Measurements from ENCODE around the gene RAD1.

Gene RAD1

GRCh38 chr5:34899066-34899465, 16.2 kb downstream of the RAD1 start:
- ATAC-seq: no peak
- TF ChIP-seq TSHZ2 (CRISPR knock-in tag; IDR thresholded peaks at IDR 0.05) (no peak), TOX (CRISPR knock-in tag; IDR thresholded peaks at IDR 0.05; ENCODE audit: borderline replicate concordance) (no peak), ZFP30 (CRISPR knock-in tag; IDR thresholded peaks at IDR 0.05) (no peak), PPARA (CRISPR knock-in tag; IDR thresholded peaks at IDR 0.05; ENCODE audit: borderline replicate concordance) (no peak), ZC3H10 (CRISPR knock-in tag; IDR thresholded peaks at IDR 0.05) (no peak), POU6F1 (CRISPR knock-in tag; IDR thresholded peaks at IDR 0.05; ENCODE audit: borderline replicate concordance, low read depth) (no peak), ZFP3 (CRISPR knock-in tag; IDR thresholded peaks at IDR 0.05) (no peak), GLIS3 (CRISPR knock-in tag; IDR thresholded peaks at IDR 0.05) (no peak), CREB5 (CRISPR knock-in tag; IDR thresholded peaks at IDR 0.05; ENCODE audit: low read depth) (no peak), ISL1 (CRISPR knock-in tag; IDR thresholded peaks at IDR 0.05) (no peak), ESRRG (CRISPR knock-in tag; IDR thresholded peaks at IDR 0.05) (no peak), ZNF565 (CRISPR knock-in tag; conservative IDR thresholded peaks at IDR 0.05; ENCODE audit: low read depth) (no peak), SNAI2 (CRISPR knock-in tag; IDR thresholded peaks at IDR 0.05) (no peak), ZNF8 (CRISPR knock-in tag; IDR thresholded peaks at IDR 0.05) (no peak)

GRCh38 chr5:34898258-34898895, 16.9 kb downstream of the RAD1 start:
- TF ChIP-seq ZNF565 (CRISPR knock-in tag; conservative IDR thresholded peaks at IDR 0.05; ENCODE audit: low read depth) (no peak), POU6F1 (CRISPR knock-in tag; IDR thresholded peaks at IDR 0.05; ENCODE audit: borderline replicate concordance, low read depth) (no peak), ZNF70 (CRISPR knock-in tag; IDR thresholded peaks at IDR 0.05) (no peak), CSRNP3 (CRISPR knock-in tag; IDR thresholded peaks at IDR 0.05) (no peak), ESRRG (CRISPR knock-in tag; IDR thresholded peaks at IDR 0.05) (no peak), BACH2 (CRISPR knock-in tag; IDR thresholded peaks at IDR 0.05; ENCODE audit: borderline replicate concordance) (no peak), ZFP3 (CRISPR knock-in tag; IDR thresholded peaks at IDR 0.05) (no peak), ISL1 (CRISPR knock-in tag; IDR thresholded peaks at IDR 0.05) (no peak), RARB (CRISPR knock-in tag; IDR thresholded peaks at IDR 0.05) (no peak), TOX (CRISPR knock-in tag; IDR thresholded peaks at IDR 0.05; ENCODE audit: borderline replicate concordance) (no peak), CSDC2 (CRISPR knock-in tag; IDR thresholded peaks at IDR 0.05) (no peak), ZC3H10 (CRISPR knock-in tag; IDR thresholded peaks at IDR 0.05) (no peak), PATZ1 (CRISPR knock-in tag; IDR thresholded peaks at IDR 0.05; ENCODE audit: borderline replicate concordance) (no peak), ZNF8 (CRISPR knock-in tag; IDR thresholded peaks at IDR 0.05) (no peak), CREB5 (CRISPR knock-in tag; IDR thresholded peaks at IDR 0.05; ENCODE audit: low read depth) (no peak)
- peak; percentile 97 for ATAC-seq
